Gastrocnemius medialis (tissue), 4 donors: ENCODE results near the gene ADGRL3. TPM values are rescaled to one million over a fixed set of nuclear protein-coding genes. Genes with fewer than 3 reads are reported as not detected.

Source experiments
- ATAC-seq, 2 donors: fragments of 150-250 bp; one replicate each; pipeline ENCODE4 v1.9.1; 2016
- DNase-seq, 2 donors: peaks; one replicate each; pipeline ENCODE4 v3.0.0-alpha.2; 2019
- H3K27ac ChIP-seq, 4 donors: fragments of 200-600 bp; sonication (generic); 1 replicate in 1 of 4; 2 replicates in 3 of 4; pipeline ENCODE4 v1.5.1; 2016 to 2018; ENCODE audit warnings: mild to moderate bottlenecking in 2 of 4, moderate library complexity in 1 of 4
- H3K27me3 ChIP-seq, 3 donors: fragments of 200-600 bp; sonication (generic) in 2 of 3; 1 replicate in 1 of 3; 2 replicates in 2 of 3; pipeline versions ENCODE4 v1.5.1 to v1.6.0; 2016 to 2019; ENCODE audit warnings: mild to moderate bottlenecking in 1 of 3, moderate library complexity in 1 of 3
- H3K36me3 ChIP-seq, 2 donors: fragments of 200-600 bp; sonication (generic) in 1 of 2; one replicate each; pipeline ENCODE4 v1.5.1; 2017 to 2018
- H3K4me1 ChIP-seq, 2 donors: fragments of 200-600 bp; sonication (generic) in 1 of 2; one replicate each; pipeline ENCODE4 v1.5.1; 2016 to 2017; ENCODE audit warnings: mild to moderate bottlenecking in 2 of 2
- H3K4me3 ChIP-seq, 4 donors: fragments of 200-600 bp; sonication (generic) in 3 of 4; 1 replicate in 1 of 4; 2 replicates in 3 of 4; pipeline ENCODE4 v1.5.1; 2016 to 2019; ENCODE audit warnings: mild to moderate bottlenecking in 2 of 4
- H3K9me3 ChIP-seq, 3 donors: fragments of 200-600 bp; sonication (generic) in 2 of 3; 1 replicate in 1 of 3; 2 replicates in 2 of 3; pipeline ENCODE4 v1.5.1; 2016 to 2019
- POLR2A ChIP-seq, 2 donors: fragments of 450-650 bp; IDR thresholded peaks; one replicate each; pipeline ENCODE4 v1.6.1; 2017; ENCODE audit warnings: antibody characterized with exemption in 2 of 2, mild to moderate bottlenecking in 2 of 2, moderate library complexity in 2 of 2
- in situ Hi-C, 4 donors: fragments of 200-750 bp; cut with MboI; loops; one replicate each; pipeline versions ENCODE4 v1.15.0 to v1.8.0; 2017; ENCODE audit warnings: low sequenced_read_pairs in 4 of 4
- intact Hi-C: fragments of 100-400 bp; cut with DNase I; formaldehyde crosslinking; loops from one replicate; pipeline ENCODE4 v1.15.1; 2023; ENCODE audit warnings: low total_unique reads
- total RNA-seq, 4 donors: library from RNA; depleted of rRNA; stranded (reverse); fragments of >200 nt; gene quantifications; one replicate each; pipeline versions ENCODE4 v1.1.0 to v1.2.3, GENCODE V29; 2016
- TF ChIP-seq, protein P1 (sequence below), 5 experiments: fragments of 450-650 bp in 3 of 5; fragments of 200-600 bp in 2 of 5; sonication (generic) in 2 of 5; IDR thresholded peaks in 4 of 5; conservative IDR thresholded peaks in 1 of 5; 1 replicate in 4 of 5; 2 replicates in 1 of 5; pipeline ENCODE4 v1.5.1; 2016 to 2019; ENCODE audit warnings: antibody characterized with exemption in 5 of 5, mild to moderate bottlenecking in 3 of 5, moderate library complexity in 3 of 5

The ADGRL3 gene
- total RNA-seq, 4 donors from 2014 or later, result 0.69 to 2.2 (median 1.1) TPM

DNA sequence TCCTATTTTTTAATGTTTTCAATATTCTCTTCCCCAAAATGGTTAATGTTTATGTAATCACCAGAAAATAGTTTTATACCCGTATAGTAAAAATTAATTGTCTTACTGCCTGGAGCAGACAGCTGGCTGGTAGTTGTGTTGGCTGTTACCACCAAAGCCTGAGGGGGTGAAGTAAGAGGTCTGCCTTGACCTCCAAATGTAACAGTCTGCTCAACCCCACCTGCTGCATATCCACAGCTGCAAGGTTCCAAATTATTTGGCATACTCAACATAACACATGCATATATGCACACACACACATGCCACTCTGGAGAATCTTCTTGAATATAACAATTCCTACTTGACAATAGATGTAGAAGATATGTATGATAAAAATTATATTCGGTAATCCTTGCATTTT, 624.3 kb downstream of the ADGRL3 start:
- TF ChIP-seq, protein P1, sequence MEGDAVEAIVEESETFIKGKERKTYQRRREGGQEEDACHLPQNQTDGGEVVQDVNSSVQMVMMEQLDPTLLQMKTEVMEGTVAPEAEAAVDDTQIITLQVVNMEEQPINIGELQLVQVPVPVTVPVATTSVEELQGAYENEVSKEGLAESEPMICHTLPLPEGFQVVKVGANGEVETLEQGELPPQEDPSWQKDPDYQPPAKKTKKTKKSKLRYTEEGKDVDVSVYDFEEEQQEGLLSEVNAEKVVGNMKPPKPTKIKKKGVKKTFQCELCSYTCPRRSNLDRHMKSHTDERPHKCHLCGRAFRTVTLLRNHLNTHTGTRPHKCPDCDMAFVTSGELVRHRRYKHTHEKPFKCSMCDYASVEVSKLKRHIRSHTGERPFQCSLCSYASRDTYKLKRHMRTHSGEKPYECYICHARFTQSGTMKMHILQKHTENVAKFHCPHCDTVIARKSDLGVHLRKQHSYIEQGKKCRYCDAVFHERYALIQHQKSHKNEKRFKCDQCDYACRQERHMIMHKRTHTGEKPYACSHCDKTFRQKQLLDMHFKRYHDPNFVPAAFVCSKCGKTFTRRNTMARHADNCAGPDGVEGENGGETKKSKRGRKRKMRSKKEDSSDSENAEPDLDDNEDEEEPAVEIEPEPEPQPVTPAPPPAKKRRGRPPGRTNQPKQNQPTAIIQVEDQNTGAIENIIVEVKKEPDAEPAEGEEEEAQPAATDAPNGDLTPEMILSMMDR (IDR thresholded peaks at IDR 0.05 in 4 of 5, conservative IDR thresholded peaks at IDR 0.05 in 1 of 5), result no peak
- TF ChIP-seq POLR2A (IDR thresholded peaks at IDR 0.05), result no peak
- in situ Hi-C loops, result no loop called here
- Histone ChIP-seq H3K4me3 (no peak overlapping the region), H3K36me3 (no peaks in the 10 kb centered on the region), H3K27me3 (no peaks in the 10 kb centered on the region), H3K9me3 (no peaks in the 10 kb centered on the region), H3K27ac (no peak overlapping the region), H3K4me1 (no peaks in the 10 kb centered on the region)
- ATAC-seq (no peak), DNase-seq (no peak)
- intact Hi-C loops, result no loop called here

DNA sequence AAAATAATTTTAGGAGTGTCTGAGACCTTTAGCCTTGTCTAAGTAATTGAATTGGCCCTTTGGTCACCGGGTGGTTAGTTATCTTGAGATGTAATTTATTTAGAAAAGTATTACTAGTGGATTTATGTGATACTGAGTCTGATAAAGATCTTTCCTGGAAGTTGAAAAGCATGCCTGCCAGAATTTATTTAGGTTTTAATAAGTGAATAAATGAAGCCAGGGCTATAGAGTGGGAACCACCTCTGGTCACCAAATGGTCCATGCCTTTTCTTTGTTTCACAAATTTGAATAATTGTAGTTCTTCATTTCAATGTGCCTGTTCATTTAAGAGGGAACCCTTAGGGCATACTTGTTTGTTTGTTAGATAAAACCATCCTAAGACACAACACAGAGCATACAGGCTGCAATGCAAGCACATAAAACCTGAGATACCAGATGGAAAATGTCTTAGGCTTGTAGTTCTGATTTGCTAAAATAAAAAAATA, 627.8 kb downstream of the ADGRL3 start:
- in situ Hi-C loops (no loop called here), intact Hi-C loops (no loop called here)
- H3K4me1 ChIP-seq, result no peaks in the 10 kb centered on the region
- H3K4me3 ChIP-seq, result no peak overlapping the region
- H3K9me3 ChIP-seq, result no peaks in the 10 kb centered on the region
- DNase-seq (no peak), ATAC-seq (no peak)
- H3K27ac ChIP-seq, result no peak overlapping the region
- no peaks in the 10 kb centered on the region for H3K36me3 ChIP-seq
- no peak for TF ChIP-seq POLR2A (IDR thresholded peaks at IDR 0.05)
- TF ChIP-seq, protein P1 (IDR thresholded peaks at IDR 0.05 in 4 of 5, conservative IDR thresholded peaks at IDR 0.05 in 1 of 5), result no peak
- no peaks in the 10 kb centered on the region for H3K27me3 ChIP-seq

DNA sequence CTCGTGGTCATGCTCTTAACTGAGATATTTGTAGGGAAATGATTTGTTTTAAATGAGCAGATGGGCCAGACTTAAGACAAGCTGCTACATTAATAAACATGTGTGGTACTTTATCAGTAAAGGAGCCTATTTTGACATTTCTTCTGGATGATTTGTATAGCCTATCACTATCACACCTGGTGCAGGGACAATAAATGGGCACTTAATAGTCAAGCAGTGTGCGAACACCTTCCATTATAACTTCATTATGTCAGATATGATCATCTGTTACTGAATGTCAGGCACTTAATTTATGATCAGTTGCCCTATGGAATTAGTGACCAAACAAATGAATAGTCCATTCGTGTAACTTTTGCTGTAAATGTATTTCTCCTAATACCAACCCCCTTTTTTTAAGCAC, 628.8 kb downstream of the ADGRL3 start:
- Histone ChIP-seq H3K27me3 (no peaks in the 10 kb centered on the region), H3K4me1 (no peaks in the 10 kb centered on the region), H3K9me3 (no peaks in the 10 kb centered on the region), H3K27ac (no peak overlapping the region), H3K4me3 (no peak overlapping the region), H3K36me3 (no peaks in the 10 kb centered on the region)
- no peak for DNase-seq
- no peak for ATAC-seq
- TF ChIP-seq POLR2A (IDR thresholded peaks at IDR 0.05), result no peak
- TF ChIP-seq, protein P1 (IDR thresholded peaks at IDR 0.05 in 4 of 5, conservative IDR thresholded peaks at IDR 0.05 in 1 of 5), result no peak
- in situ Hi-C loops (no loop called here), intact Hi-C loops (no loop called here)

DNA sequence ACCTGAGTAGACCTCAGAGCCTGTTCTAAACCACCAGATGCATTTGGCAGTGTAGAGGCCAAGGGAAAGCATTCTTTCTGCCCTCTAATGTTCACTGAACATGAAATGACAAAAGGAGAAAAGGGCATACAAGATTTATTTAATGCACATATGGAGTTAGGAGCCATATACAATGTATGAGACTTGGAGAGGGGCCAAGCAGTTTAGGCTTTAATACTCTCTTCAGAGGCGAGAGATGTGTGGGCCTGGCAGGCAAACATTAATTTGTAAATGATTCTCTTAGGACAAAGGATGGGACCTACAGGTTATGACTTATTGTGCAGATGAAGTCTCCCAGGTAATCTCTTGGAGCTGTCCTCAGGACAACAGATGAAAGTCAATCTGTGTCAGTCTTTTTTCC, 631.9 kb downstream of the ADGRL3 start:
- Histone ChIP-seq H3K27me3 (no peaks in the 10 kb centered on the region), H3K27ac (no peak overlapping the region), H3K4me1 (no peaks in the 10 kb centered on the region), H3K36me3 (no peaks in the 10 kb centered on the region), H3K4me3 (no peak overlapping the region), H3K9me3 (no peaks in the 10 kb centered on the region)
- in situ Hi-C loops (no loop called here), intact Hi-C loops (no loop called here)
- DNase-seq (no peak), ATAC-seq (no peak)
- TF ChIP-seq, protein P1 (IDR thresholded peaks at IDR 0.05 in 4 of 5, conservative IDR thresholded peaks at IDR 0.05 in 1 of 5), result no peak
- TF ChIP-seq POLR2A (IDR thresholded peaks at IDR 0.05), result no peak

DNA sequence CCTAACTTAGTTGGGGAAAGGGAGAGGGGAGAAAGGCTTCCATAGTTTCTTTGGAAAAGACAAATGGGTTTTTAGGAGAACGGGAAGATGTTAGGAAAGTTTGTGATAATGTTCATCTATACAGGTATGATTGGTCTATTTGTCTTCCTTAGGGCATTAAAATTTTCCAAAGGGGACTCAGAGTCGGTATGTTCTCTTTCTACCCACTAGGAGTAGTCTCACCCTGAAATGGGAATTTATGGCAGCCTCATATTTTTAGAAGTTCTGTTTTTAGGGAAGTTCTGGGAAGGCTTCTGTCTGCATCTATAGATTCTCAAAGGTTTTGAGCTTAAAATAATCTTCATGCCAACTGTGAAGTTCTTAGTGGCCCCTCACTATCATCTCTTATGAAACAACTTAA, 637.3 kb downstream of the ADGRL3 start:
- intact Hi-C loops, result no loop called here
- ATAC-seq (no peak), DNase-seq (no peak)
- H3K27ac ChIP-seq, result no peak overlapping the region
- no peaks in the 10 kb centered on the region for H3K36me3 ChIP-seq
- no peak overlapping the region for H3K4me3 ChIP-seq
- TF ChIP-seq, protein P1 (IDR thresholded peaks at IDR 0.05 in 4 of 5, conservative IDR thresholded peaks at IDR 0.05 in 1 of 5), result no peak
- TF ChIP-seq POLR2A (IDR thresholded peaks at IDR 0.05), result no peak
- H3K27me3 ChIP-seq, result no peaks in the 10 kb centered on the region
- in situ Hi-C loops, result no loop called here
- no peaks in the 10 kb centered on the region for H3K9me3 ChIP-seq
- no peaks in the 10 kb centered on the region for H3K4me1 ChIP-seq
